ENCODE data around the gene LAYN.

The LAYN gene

GRCh38 chr11:111562692-111563389 is 22.3 kb downstream of the LAYN start:
- DNase-seq, result no peak

GRCh38 chr11:111565114-111565720 is 24.7 kb downstream of the LAYN start:
- peak; percentile 83 to 92 (median 90) for DNase-seq

GRCh38 chr11:111566324-111566723 is 25.8 kb downstream of the LAYN start:
- no peak for DNase-seq

- DNase-seq, result no peak
Measured at GRCh38 chr11:111569476-111569875, 29.0 kb downstream of the LAYN start.

GRCh38 chr11:111570796-111571195 is 30.3 kb downstream of the LAYN start:
- no peak for DNase-seq

- DNase-seq, result no peak
Measured at GRCh38 chr11:111571829-111572501, 31.4 kb downstream of the LAYN start.

- DNase-seq, result no peak
Measured at GRCh38 chr11:111572581-111572980, 32.1 kb downstream of the LAYN start.

GRCh38 chr11:111573821-111574249 is 33.3 kb downstream of the LAYN start:
- DNase-seq, result no peak

- no peak for DNase-seq
Measured at GRCh38 chr11:111574373-111575225, 34.1 kb downstream of the LAYN start.

- no peak for DNase-seq
Measured at GRCh38 chr11:111575740-111576139, 35.2 kb downstream of the LAYN start.

GRCh38 chr11:111577821-111578220 is 37.3 kb downstream of the LAYN start:
- DNase-seq, result no peak

- DNase-seq, result no peak
Measured at GRCh38 chr11:111581341-111581740, 40.8 kb downstream of the LAYN start.

GRCh38 chr11:111582163-111582562 is 41.6 kb downstream of the LAYN start:
- DNase-seq, result no peak

GRCh38 chr11:111582881-111583280 is 42.4 kb downstream of the LAYN start:
- DNase-seq, result no peak

- DNase-seq, result peak; percentile 32 to 57 (median 48)
Measured at GRCh38 chr11:111585371-111585770, 44.9 kb downstream of the LAYN start.

GRCh38 chr11:111586388-111586831 is 45.9 kb downstream of the LAYN start:
- peak; percentile 60 to 85 (median 77) for DNase-seq

- DNase-seq, result no peak
Measured at GRCh38 chr11:111589114-111589513, 48.6 kb downstream of the LAYN start.

GRCh38 chr11:111589886-111590499 is 49.5 kb downstream of the LAYN start:
- DNase-seq, result no peak

GRCh38 chr11:111591187-111591960 is 50.9 kb downstream of the LAYN start:
- no peak for DNase-seq

- DNase-seq, result no peak
Measured at GRCh38 chr11:111592491-111592890, 52.0 kb downstream of the LAYN start.

- DNase-seq, result no peak
Measured at GRCh38 chr11:111596319-111596718, 55.8 kb downstream of the LAYN start.

GRCh38 chr11:111598148-111598547 is 57.6 kb downstream of the LAYN start:
- no peak for DNase-seq

Data from suppressor macrophage treated with lipopolysaccharide for 1 hour (primary cell).